DMS153 (cell line): ENCODE measurements around the gene MAX.

Source experiments
- DNase-seq: peaks from one replicate; lab custom pipeline; 2025; lab: John Stamatoyannopoulos, UW

MAX gene

GRCh38 chr14:65102441-65103149 is at the start of gene MAX:
TSS of gene MAX (minus strand) at chr14:65102517. CDS start at chr14:65102339, 178 bp downstream.
- DNase-seq, result peak; percentile 98

GRCh38 chr14:65151609-65151956 is 49.3 kb upstream of the MAX start:
- no peak for DNase-seq

GRCh38 chr14:65150898-65151608 is 48.7 kb upstream of the MAX start:
- DNase-seq, result no peak

- no peak for DNase-seq
Measured at GRCh38 chr14:65149116-65149515, 46.8 kb upstream of the MAX start.

GRCh38 chr14:65144170-65144569 is 41.9 kb upstream of the MAX start:
- no peak for DNase-seq

- DNase-seq, result no peak
Measured at GRCh38 chr14:65142914-65143625, 40.8 kb upstream of the MAX start.

- no peak for DNase-seq
Measured at GRCh38 chr14:65142429-65142828, 40.1 kb upstream of the MAX start.

- no peak for DNase-seq
Measured at GRCh38 chr14:65141523-65141922, 39.2 kb upstream of the MAX start.

- no peak for DNase-seq
Measured at GRCh38 chr14:65137648-65138307, 35.5 kb upstream of the MAX start.

GRCh38 chr14:65134651-65135579 is 32.6 kb upstream of the MAX start:
- no peak for DNase-seq

GRCh38 chr14:65132855-65133254 is 30.5 kb upstream of the MAX start:
- no peak for DNase-seq

GRCh38 chr14:65131301-65131701 is 29.0 kb upstream of the MAX start:
- no peak for DNase-seq

GRCh38 chr14:65128096-65128495 is 25.8 kb upstream of the MAX start:
- no peak for DNase-seq

GRCh38 chr14:65117769-65118745 is 15.7 kb upstream of the MAX start:
- no peak for DNase-seq

GRCh38 chr14:65115615-65116014 is 13.3 kb upstream of the MAX start:
- DNase-seq, result no peak

- DNase-seq, result no peak
Measured at GRCh38 chr14:65110525-65110924, 8.2 kb upstream of the MAX start.

- no peak for DNase-seq
Measured at GRCh38 chr14:65109357-65109756, 7.0 kb upstream of the MAX start.

GRCh38 chr14:65107200-65107599 is 4.9 kb upstream of the MAX start:
- no peak for DNase-seq

- no peak for DNase-seq
Measured at GRCh38 chr14:65106736-65107135, 4.4 kb upstream of the MAX start.

GRCh38 chr14:65106316-65106715 is 4.0 kb upstream of the MAX start:
- no peak for DNase-seq
